Type B pancreatic cell (in vitro differentiated cells): ENCODE measurements around the gene CPHXL. TPM values are rescaled to one million over a fixed set of nuclear protein-coding genes. Genes with fewer than 3 reads are reported as not detected.

Experiments used
- DNase-seq: peaks from one replicate; pipeline ENCODE4 v3.0.0; 2021; ENCODE audit warnings: mixed read lengths; ENCODE audit not compliant: unreplicated experiment; ENCODE audit errors: extremely low spot score
- H3K27ac Mint-ChIP-seq: 2 replicates; pipeline ENCODE4 v1.8.0; 2021; ENCODE audit warnings: mild to moderate bottlenecking, mixed read lengths
- H3K27me3 Mint-ChIP-seq: 2 replicates; pipeline ENCODE4 v1.8.0; 2021; ENCODE audit warnings: mixed read lengths
- H3K36me3 Mint-ChIP-seq: 2 replicates; pipeline ENCODE4 v1.8.0; 2021; ENCODE audit warnings: mixed read lengths
- H3K4me1 Mint-ChIP-seq: one replicate; pipeline ENCODE4 v1.8.0; 2021; ENCODE audit warnings: mixed read lengths; ENCODE audit not compliant: unreplicated experiment
- H3K4me3 Mint-ChIP-seq: 2 replicates; pipeline ENCODE4 v1.8.0; 2021; ENCODE audit warnings: mild to moderate bottlenecking, mixed read lengths
- H3K9me3 Mint-ChIP-seq: 2 replicates; pipeline ENCODE4 v1.8.0; 2021; ENCODE audit warnings: mixed read lengths
- CTCF ChIP-seq: fragments of 200-600 bp; sonication (generic); conservative IDR thresholded peaks from 2 replicates; pipeline ENCODE4 v1.5.0; 2021; ENCODE audit warnings: antibody characterized with exemption, mild to moderate bottlenecking
- total RNA-seq: library from RNA; stranded (reverse); gene quantifications from 2 replicates; pipeline ENCODE4 v1.2.1, GENCODE V29; 2021; ENCODE audit warnings: low replicate concordance

The CPHXL gene
- total RNA-seq, 1 donor from 2014 or later: not detected

- Mint-ChIP-seq H3K27me3 (no peaks in the 10 kb centered on the region), H3K27ac (no peak overlapping the region), H3K4me1 (no peaks in the 10 kb centered on the region), H3K9me3 (peaks cover 10% of the 10 kb centered on the region), H3K36me3 (peaks cover 6% of the 10 kb centered on the region), H3K4me3 (no peak overlapping the region)
- TF ChIP-seq CTCF: no peak
- no peak for DNase-seq
These were observed 46.9 kb downstream of the CPHXL start for GRCh38 chr16:75679366-75679765.

- Mint-ChIP-seq H3K27me3 (no peaks in the 10 kb centered on the region), H3K4me1 (no peaks in the 10 kb centered on the region), H3K36me3 (peaks cover under 1% of the 10 kb centered on the region), H3K4me3 (no peak within 1 kb of the TSS), H3K27ac (no peak within 1 kb of the TSS), H3K9me3 (no peaks in the 10 kb centered on the region)
- no peak for TF ChIP-seq CTCF
- DNase-seq: no peak
These were observed 49.4 kb downstream of the CPHXL start, which contains the start of gene CPHXL2 for GRCh38 chr16:75676909-75677308. Gene CPHXL2, minus strand, starts transcription at chr16:75677009. Its CDS starts 10 bp downstream, at chr16:75676999.

GRCh38 chr16:75667503-75667902 lies 58.8 kb downstream of the CPHXL start:
- H3K36me3 Mint-ChIP-seq: no peaks in the 10 kb centered on the region
- H3K27me3 Mint-ChIP-seq: no peaks in the 10 kb centered on the region
- no peak for DNase-seq
- peaks cover 4% of the 10 kb centered on the region for H3K9me3 Mint-ChIP-seq
- H3K4me1 Mint-ChIP-seq: no peaks in the 10 kb centered on the region
- H3K4me3 Mint-ChIP-seq: no peak overlapping the region
- TF ChIP-seq CTCF: no peak
- H3K27ac Mint-ChIP-seq: no peak overlapping the region

Other genes starting within 250 kb of the CPHXL start
- 1.8 and 6.0 TPM in 2 replicates for gene CHST6, start 231.0 kb downstream of the CPHXL start, total RNA-seq
- 0.60 and 1.9 TPM in 2 replicates for gene CHST5, start 190.4 kb downstream of the CPHXL start, total RNA-seq
- gene TMEM231, start 170.2 kb downstream of the CPHXL start, total RNA-seq: 10.0 and 18.2 TPM in 2 replicates
- 85.6 and 86.2 TPM in 2 replicates for gene GABARAPL2, start 160.1 kb downstream of the CPHXL start, total RNA-seq
- 39.6 and 51.9 TPM in 2 replicates for gene ADAT1, start 103.2 kb downstream of the CPHXL start, total RNA-seq
- gene KARS1, start 78.8 kb downstream of the CPHXL start, total RNA-seq: 129 and 142 TPM in 2 replicates
- 38.8 and 44.8 TPM in 2 replicates for gene TERF2IP, start 78.7 kb downstream of the CPHXL start, total RNA-seq
- gene CPHXL2, start 49.5 kb downstream of the CPHXL start, total RNA-seq: not detected in 2 replicates
- not detected in 2 replicates for gene DUXB, start 25.0 kb downstream of the CPHXL start, total RNA-seq